HEK293T (cell line): ENCODE data around the gene TBX10.

Source experiments
- BHLHE40 ChIP-seq: fragments of 450-650 bp; IDR thresholded peaks from 2 replicates; pipeline ENCODE4 v1.6.1; 2016; ENCODE audit warnings: mild to moderate bottlenecking, moderate library complexity, borderline replicate concordance
- FOXM1 ChIP-seq: fragments of 450-650 bp; IDR thresholded peaks from 2 replicates; pipeline ENCODE4 v1.6.1; 2017; ENCODE audit warnings: mild to moderate bottlenecking, borderline replicate concordance
- HDGF ChIP-seq: fragments of 450-650 bp; IDR thresholded peaks from 2 replicates; pipeline ENCODE4 v1.6.1; 2017; ENCODE audit warnings: antibody characterized with exemption, borderline replicate concordance
- PKNOX1 ChIP-seq: fragments of 450-650 bp; IDR thresholded peaks from 2 replicates; pipeline ENCODE4 v1.6.1; 2016
- TARDBP ChIP-seq: fragments of 450-650 bp; IDR thresholded peaks from 2 replicates; pipeline ENCODE4 v1.6.1; 2016

GRCh38 chr11:67626970-67627369, 12.6 kb downstream of the TBX10 start:
- TF ChIP-seq PKNOX1: no peak
- no peak for TF ChIP-seq TARDBP
- no peak for TF ChIP-seq FOXM1
- TF ChIP-seq BHLHE40: no peak
- no peak for TF ChIP-seq HDGF
